VCaP (cell line): Measurements from ENCODE around the gene SNAP91.
"Not testable (repeated sequence)": the region's sequence is repeated elsewhere in the genome, so short reads cannot be mapped to it uniquely, and the experiment has no call there.

Experiments used
- H3K27ac ChIP-seq: fragments of 450-650 bp; 2 replicates; pipeline ENCODE4 v1.5.1; 2017
- CTCF ChIP-seq: fragments of 450-650 bp; conservative IDR thresholded peaks from 2 replicates; pipeline ENCODE4 v1.5.1; 2017; ENCODE audit warnings: mild to moderate bottlenecking, moderate library complexity

The SNAP91 gene

GRCh38 chr6:83578057-83578456 is 130.8 kb downstream of the SNAP91 start:
- TF ChIP-seq CTCF: no peak
- no peak overlapping the region for H3K27ac ChIP-seq

- H3K27ac ChIP-seq: no peak overlapping the region
- TF ChIP-seq CTCF: no peak
These were observed 134.1 kb downstream of the SNAP91 start for GRCh38 chr6:83574783-83575182.

- H3K27ac ChIP-seq: not testable (repeated sequence)
These were observed 137.2 kb downstream of the SNAP91 start for GRCh38 chr6:83571663-83572185.

- no peak overlapping the region for H3K27ac ChIP-seq
- no peak for TF ChIP-seq CTCF
These were observed 149.9 kb downstream of the SNAP91 start for GRCh38 chr6:83558975-83559374.

- TF ChIP-seq CTCF: no peak
- no peak overlapping the region for H3K27ac ChIP-seq
These were observed 152.0 kb downstream of the SNAP91 start for GRCh38 chr6:83556871-83557270.

GRCh38 chr6:83551748-83552147 is 157.2 kb downstream of the SNAP91 start:
- H3K27ac ChIP-seq: not testable (repeated sequence)

- H3K27ac ChIP-seq: not testable (repeated sequence)
These were observed 158.4 kb downstream of the SNAP91 start for GRCh38 chr6:83550482-83550881.

- no peak overlapping the region for H3K27ac ChIP-seq
- no peak for TF ChIP-seq CTCF
These were observed 162.3 kb downstream of the SNAP91 start for GRCh38 chr6:83546636-83547035.

- no peak for TF ChIP-seq CTCF
- no peak overlapping the region for H3K27ac ChIP-seq
These were observed 169.2 kb downstream of the SNAP91 start for GRCh38 chr6:83539678-83540077.
